Pancreas (tissue), 10 donors: ENCODE data around the gene PAX5. TPM values are rescaled to one million over a fixed set of nuclear protein-coding genes. Genes with fewer than 3 reads are reported as not detected.

Experiments
- ATAC-seq, 4 donors: fragments of 200-7000 bp; cut with Tn5 transposase; one replicate each; pipeline versions ENCODE4 v1.8.0 to v1.9.1; 2020; ENCODE audit warnings: mild to moderate bottlenecking in 4 of 4, moderate library complexity in 4 of 4
- DNase-seq, 6 donors: peaks; one replicate each; pipeline ENCODE4 v3.0.0-alpha.2; 2020
- FAIRE-seq: peaks from 2 replicates; lab custom pipeline; 2012; peaks lifted over from hg19 to GRCh38; lab: Jason Lieb, UNC
- H3K27ac ChIP-seq, 4 donors: fragments of 200-600 bp; sonication (generic); 1 replicate in 3 of 4; 2 replicates in 1 of 4; pipeline versions ENCODE4 v1.5.0 to v1.8.0; 2020
- H3K27me3 ChIP-seq, 4 donors: fragments of 200-600 bp; one replicate each; pipeline ENCODE4 v1.8.0; 2021
- H3K36me3 ChIP-seq, 3 donors: fragments of 200-600 bp; sonication (generic) in 1 of 3; one replicate each; pipeline versions ENCODE4 v1.5.0 to v1.8.0; 2020 to 2021
- H3K4me1 ChIP-seq, 3 donors: fragments of 200-600 bp; one replicate each; pipeline ENCODE4 v1.8.0; 2021
- H3K4me3 ChIP-seq, 4 donors: fragments of 200-600 bp; sonication (generic) in 2 of 4; one replicate each; pipeline versions ENCODE4 v1.5.0 to v1.8.0; 2020 to 2021
- H3K9me3 ChIP-seq, 4 donors: fragments of 200-600 bp; one replicate each; pipeline ENCODE4 v1.8.0; 2021
- WGBS, 2 donors: extraction: QIAGEN DNeasy Blood & Tissue Kit; methylation state at CpG; one replicate each; pipeline ENCODE4 v1.1.7; 2013; 5-methylcytosine and 5-hydroxymethylcytosine counted together
- intact Hi-C, 3 donors: fragments of 100-400 bp; cut with DNase I; formaldehyde crosslinking; loops; one replicate each; pipeline versions ENCODE4 v1.11.1 to v1.14.2; 2022
- polyA plus RNA-seq, 2 donors: library from polyadenylated mRNA; stranded (reverse); fragments of 200-250 nt; gene quantifications; one replicate each; pipeline ENCODE4 v1.2.3, GENCODE V29; 2013
- total RNA-seq, 6 donors: library from RNA; stranded (reverse); fragmentation: NEBNext Ultra II Directional in 4 of 6; extraction: Animal tissue kit (Norgen Biotek cat#: 25700) in 4 of 6; gene quantifications; one replicate each; pipeline versions ENCODE4 v1.2.1 to v1.2.4, GENCODE V29; 2021 to 2023
- TF ChIP-seq, protein P1 (sequence below), 4 donors: fragments of 200-600 bp; sonication (generic) in 3 of 4; IDR thresholded peaks; one replicate each; pipeline versions ENCODE4 v1.5.0 to v1.8.0; 2021; ENCODE audit warnings: antibody characterized with exemption in 4 of 4
- donor health status: healthy with polysubstance abuse.
- donor health status: DM: no; HTN: no; CAD: no; lungs with moderate emphysema.
- donor health status: DM: no; HTN: no; CAD: no.
- donor health status: control.
- donor health status: control.
- donor health status: Bipolar disorder and iron deficiency.
- donor health status: DM: yes; HTN: yes; CAD: no.
- donor health status: DM: no; HTN: no; CAD: no.
- donor health status: DM: no; HTN: no; CAD: no.
- donor health status: DM: yes; HTN: yes; CAD: no.

Gene PAX5
- total and polyA plus RNA-seq, 8 donors, result under 0.01 to 0.35 (median 0.28) TPM; not detected in 1

DNA sequence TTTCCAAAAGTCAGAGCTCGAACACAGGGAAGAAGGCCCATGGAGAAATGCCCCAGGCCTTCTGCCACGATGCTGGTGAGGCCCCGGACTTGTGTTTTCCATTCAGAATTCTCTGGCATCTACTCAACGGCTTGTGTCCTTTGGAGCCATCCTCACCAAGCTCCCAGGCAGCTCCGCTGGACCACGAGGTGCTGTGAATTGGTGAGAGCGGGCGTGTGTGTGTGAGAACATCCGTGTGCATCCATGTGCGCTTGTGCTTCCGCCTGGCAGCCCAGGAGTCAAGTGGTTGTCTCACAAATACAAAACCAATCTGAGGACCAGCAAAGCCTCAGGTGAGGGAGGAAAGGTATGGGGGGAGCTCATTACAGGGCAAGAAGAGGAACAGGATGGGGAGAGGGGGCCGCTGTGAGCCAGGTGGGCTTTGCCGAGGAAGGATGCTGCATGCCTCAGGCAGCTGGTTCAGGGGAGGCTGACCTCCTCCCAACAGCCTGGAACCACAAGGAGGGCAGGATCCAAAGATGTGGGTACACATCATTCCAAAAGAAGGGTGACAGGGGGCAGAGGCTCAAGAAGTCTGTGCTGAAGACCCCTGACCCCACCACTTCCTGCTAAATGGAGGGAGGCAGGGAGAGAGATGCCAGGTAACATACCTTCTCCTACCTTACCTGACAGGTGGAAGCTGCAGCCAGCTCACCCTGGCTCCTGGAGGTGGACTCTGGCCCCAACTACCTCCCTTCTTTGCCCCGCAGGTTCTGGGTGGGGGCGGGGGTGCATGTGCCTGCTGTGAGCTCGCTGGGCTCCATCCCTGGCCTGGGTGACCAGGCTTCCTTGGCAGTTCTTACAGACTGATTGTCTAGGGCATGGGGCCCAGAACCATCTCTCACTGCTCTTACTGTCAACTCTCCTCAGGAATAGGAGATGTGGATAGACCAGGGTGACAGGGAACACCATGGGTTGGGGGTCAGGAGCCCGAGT lies 196.3 kb downstream of the PAX5 start:
- intact Hi-C loops, result no loop called here
- ATAC-seq (no peak), DNase-seq (peak in 1 of 6 donors; percentile 52), FAIRE-seq (no peak)
- WGBS, 2 donors, result 76 to 77% methylated on average over 17 of the region's 17 CpGs
- Histone ChIP-seq H3K4me3 (no peak overlapping the region), H3K27ac (no peak overlapping the region), H3K4me1 (peaks cover 0 to 5% (median 0%) of the 10 kb centered on the region in 3 donors), H3K27me3 (no peaks in the 10 kb centered on the region), H3K9me3 (no peaks in the 10 kb centered on the region), H3K36me3 (no peaks in the 10 kb centered on the region)
- TF ChIP-seq, protein P1, sequence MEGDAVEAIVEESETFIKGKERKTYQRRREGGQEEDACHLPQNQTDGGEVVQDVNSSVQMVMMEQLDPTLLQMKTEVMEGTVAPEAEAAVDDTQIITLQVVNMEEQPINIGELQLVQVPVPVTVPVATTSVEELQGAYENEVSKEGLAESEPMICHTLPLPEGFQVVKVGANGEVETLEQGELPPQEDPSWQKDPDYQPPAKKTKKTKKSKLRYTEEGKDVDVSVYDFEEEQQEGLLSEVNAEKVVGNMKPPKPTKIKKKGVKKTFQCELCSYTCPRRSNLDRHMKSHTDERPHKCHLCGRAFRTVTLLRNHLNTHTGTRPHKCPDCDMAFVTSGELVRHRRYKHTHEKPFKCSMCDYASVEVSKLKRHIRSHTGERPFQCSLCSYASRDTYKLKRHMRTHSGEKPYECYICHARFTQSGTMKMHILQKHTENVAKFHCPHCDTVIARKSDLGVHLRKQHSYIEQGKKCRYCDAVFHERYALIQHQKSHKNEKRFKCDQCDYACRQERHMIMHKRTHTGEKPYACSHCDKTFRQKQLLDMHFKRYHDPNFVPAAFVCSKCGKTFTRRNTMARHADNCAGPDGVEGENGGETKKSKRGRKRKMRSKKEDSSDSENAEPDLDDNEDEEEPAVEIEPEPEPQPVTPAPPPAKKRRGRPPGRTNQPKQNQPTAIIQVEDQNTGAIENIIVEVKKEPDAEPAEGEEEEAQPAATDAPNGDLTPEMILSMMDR (IDR thresholded peaks at IDR 0.05), result no peak

DNA sequence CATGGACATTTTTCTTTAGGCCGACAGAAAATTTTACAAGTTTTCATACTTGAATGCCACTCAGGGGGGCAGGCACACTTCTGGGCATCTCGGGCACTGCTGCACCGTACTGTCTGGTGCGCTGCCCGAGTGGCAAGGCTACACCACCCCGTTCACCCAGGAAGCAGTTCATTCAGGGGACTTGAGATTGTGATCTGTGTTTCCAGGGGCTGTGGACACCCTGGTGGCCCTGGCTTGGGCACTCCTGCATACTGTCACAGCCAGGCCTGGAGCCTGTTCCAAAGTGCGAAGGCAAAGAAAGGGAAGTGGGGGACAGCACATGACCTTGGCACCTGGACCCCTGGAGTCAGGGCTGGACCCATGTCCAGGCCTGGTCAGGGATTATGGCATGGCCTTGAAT lies 197.6 kb downstream of the PAX5 start:
- H3K4me3 ChIP-seq, result no peak overlapping the region
- intact Hi-C loops, result no loop called here
- DNase-seq (no peak), FAIRE-seq (no peak), ATAC-seq (no peak)
- WGBS, 2 donors, result 77 to 92% methylated on average over 6 to 7 of the region's 7 CpGs
- peaks cover 0 to 5% (median 0%) of the 10 kb centered on the region in 3 donors for H3K4me1 ChIP-seq
- H3K36me3 ChIP-seq, result no peaks in the 10 kb centered on the region
- TF ChIP-seq, protein P1 (IDR thresholded peaks at IDR 0.05), result no peak
- H3K9me3 ChIP-seq, result no peaks in the 10 kb centered on the region
- no peaks in the 10 kb centered on the region for H3K27me3 ChIP-seq
- no peak overlapping the region for H3K27ac ChIP-seq

DNA sequence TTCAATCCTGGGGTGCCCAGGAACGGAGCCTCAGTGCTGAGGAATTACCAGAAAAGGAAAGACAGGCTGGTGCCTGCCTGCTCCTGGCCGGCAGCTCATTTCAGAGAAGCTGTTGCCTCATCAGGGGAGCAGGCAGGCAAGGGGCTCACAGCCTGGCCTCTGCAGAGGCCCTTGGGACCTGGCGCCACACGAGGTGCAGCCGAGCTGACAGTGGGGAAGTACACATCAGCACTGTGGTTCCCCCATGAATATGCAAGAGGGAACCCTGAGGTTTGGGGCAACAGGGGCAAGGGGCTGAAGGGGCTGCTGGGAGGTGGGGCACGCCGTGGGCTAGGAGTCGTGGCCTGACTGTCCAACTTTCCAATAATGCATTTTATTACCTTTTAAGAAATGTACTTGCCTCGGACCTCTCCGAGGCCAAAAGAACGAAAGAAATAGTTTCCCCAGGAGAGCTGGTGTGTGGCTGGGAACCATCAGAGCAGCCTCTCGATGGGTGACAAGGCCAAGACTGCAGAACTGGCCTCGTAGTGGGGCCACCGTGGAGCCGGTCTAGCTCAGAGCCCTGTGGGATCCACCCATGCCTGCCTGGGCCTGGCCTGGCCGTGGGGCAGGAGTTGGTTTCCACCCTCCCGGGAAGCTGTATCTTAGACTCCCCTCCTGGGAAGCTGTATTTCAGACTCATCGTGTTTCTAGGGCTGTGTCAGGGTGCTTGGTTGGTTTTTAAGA lies 198.6 kb downstream of the PAX5 start:
- Histone ChIP-seq H3K4me1 (peaks cover 0 to 5% (median 0%) of the 10 kb centered on the region in 3 donors), H3K36me3 (no peaks in the 10 kb centered on the region), H3K27me3 (no peaks in the 10 kb centered on the region), H3K27ac (no peak overlapping the region), H3K4me3 (no peak overlapping the region), H3K9me3 (no peaks in the 10 kb centered on the region)
- FAIRE-seq (no peak), DNase-seq (no peak), ATAC-seq (no peak)
- intact Hi-C loops, result no loop called here
- TF ChIP-seq, protein P1 (IDR thresholded peaks at IDR 0.05), result no peak
- 82 to 83% methylated on average over 18 of the region's 18 CpGs for WGBS, 2 donors

DNA sequence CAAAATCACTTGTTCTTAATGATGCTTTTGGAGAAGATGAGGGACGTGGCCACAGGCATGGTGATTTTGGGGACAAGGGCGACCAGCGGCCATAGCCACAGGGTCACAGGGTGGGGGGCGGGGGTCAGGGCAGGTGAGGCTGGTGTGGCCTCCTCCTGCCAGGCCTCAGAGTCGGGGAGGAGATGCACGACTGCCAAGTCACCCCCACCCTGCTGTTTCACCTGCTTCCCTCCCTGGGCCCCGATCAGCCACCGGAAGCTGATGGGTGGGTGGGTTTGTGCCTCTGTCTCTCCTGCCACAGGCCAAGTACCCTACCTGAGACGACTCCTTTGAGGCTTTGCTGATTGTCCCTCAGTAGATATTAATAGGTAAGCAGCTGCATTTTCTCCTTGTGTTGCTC lies 199.3 kb downstream of the PAX5 start:
- no peak for FAIRE-seq
- DNase-seq, result no peak
- Histone ChIP-seq H3K27ac (no peak overlapping the region), H3K27me3 (no peaks in the 10 kb centered on the region), H3K9me3 (no peaks in the 10 kb centered on the region), H3K4me3 (no peak overlapping the region), H3K36me3 (no peaks in the 10 kb centered on the region), H3K4me1 (peaks cover 0 to 5% (median 0%) of the 10 kb centered on the region in 3 donors)
- ATAC-seq, result no peak
- TF ChIP-seq, protein P1 (IDR thresholded peaks at IDR 0.05), result no peak
- WGBS, 2 donors, result 77 to 81% methylated on average over 9 of the region's 9 CpGs
- intact Hi-C loops, result no loop called here
